Measurements from ENCODE around the gene MED23.

MED23 gene

DNA sequence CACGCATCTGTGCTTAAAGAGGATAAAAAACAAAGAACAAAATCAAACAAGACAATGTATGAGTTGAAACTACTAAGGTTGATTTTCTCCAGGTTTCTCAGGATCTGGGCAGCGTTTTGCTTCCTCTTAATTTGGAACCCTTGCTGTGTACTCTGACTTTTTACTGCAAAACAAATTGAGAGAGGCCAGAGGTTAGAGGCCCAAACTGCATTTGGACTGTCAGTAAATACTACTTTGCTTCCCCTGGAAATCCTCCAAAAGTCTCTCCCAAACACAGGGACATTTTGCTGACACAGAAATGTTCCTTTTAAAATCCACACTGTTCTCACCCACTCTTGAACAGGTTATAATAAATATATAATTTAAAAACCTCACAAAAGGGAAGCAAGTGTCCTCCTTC, 53.9 kb downstream of the MED23 start:
- H3K4me3 ChIP-seq (ENCODE audit: low read depth, low read length) = no peak overlapping the region
- in situ Hi-C loops (cut with HindIII; ENCODE audit: low sequenced_read_pairs) = no loop called here
- TF ChIP-seq, protein P1, sequence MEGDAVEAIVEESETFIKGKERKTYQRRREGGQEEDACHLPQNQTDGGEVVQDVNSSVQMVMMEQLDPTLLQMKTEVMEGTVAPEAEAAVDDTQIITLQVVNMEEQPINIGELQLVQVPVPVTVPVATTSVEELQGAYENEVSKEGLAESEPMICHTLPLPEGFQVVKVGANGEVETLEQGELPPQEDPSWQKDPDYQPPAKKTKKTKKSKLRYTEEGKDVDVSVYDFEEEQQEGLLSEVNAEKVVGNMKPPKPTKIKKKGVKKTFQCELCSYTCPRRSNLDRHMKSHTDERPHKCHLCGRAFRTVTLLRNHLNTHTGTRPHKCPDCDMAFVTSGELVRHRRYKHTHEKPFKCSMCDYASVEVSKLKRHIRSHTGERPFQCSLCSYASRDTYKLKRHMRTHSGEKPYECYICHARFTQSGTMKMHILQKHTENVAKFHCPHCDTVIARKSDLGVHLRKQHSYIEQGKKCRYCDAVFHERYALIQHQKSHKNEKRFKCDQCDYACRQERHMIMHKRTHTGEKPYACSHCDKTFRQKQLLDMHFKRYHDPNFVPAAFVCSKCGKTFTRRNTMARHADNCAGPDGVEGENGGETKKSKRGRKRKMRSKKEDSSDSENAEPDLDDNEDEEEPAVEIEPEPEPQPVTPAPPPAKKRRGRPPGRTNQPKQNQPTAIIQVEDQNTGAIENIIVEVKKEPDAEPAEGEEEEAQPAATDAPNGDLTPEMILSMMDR (IDR thresholded peaks at IDR 0.05; ENCODE audit: low read depth, low read length) = no peak
- no peak for DNase-seq (ENCODE audit: low read depth, low spot score)

DNA sequence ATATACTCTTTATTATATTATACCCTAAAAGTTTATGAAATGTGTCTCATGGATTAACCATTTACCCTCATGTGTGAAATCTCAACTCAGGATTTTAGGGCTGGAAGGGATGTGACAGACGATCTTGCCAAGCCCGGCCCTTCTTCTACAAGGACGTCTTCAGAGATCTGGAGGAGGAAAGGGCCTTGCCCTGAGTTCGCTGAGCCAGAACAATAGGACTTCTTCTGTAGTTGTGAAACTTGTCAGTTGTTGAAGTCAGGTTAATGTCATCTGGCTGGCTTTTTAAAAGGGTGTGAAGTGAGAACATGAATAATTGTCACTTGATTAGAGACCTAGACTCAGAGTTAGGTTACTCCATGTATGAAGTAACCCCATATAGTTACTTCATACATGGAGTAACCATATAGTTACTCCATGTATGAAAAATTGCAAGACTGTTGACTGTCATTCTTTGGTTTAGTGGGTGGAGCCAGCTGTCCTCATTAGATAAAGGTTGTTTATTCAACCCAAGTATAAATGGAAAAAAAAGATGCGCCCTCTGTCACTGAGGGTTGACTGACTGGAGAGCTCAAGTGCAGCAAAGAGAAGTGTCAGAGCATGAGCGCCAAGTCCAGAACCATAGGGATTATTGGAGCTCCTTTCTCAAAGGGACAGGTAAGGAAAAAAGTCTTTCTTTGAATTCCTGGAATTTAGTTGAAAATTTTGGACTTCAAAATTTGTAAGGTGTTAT, 55.2 kb downstream of the MED23 start, which contains the start of gene ARG1:
Gene ARG1 (plus strand): TSS at position 541 of the 730 bp plus-strand sequence. CDS start 57 bp downstream, at position 598.
- DNase-seq (ENCODE audit: low read depth, low spot score) = no peak
- in situ Hi-C loops (cut with HindIII; ENCODE audit: low sequenced_read_pairs) = no loop called here
- TF ChIP-seq, protein P1 (IDR thresholded peaks at IDR 0.05; ENCODE audit: low read depth, low read length) = no peak

DNA sequence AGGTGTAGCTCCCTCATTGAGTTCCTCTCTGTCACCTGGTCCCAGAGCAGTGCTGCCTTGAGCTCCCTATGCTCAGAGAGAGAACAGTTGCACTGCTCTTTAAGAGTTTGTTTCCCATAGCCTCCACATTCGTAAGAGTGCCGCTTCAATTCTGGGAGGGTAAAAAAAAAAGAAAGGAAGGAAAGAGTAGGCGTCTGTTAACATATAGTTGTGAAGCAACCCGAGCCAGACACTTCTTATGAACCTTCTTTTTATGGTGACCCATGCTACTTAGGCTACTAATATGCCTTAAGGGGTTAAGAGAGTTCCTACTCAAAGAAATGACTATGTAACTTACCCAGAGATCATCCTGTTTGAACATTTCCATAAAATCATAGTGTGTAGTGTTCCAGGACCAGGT, 59.3 kb downstream of the MED23 start:
- in situ Hi-C loops (cut with HindIII; ENCODE audit: low sequenced_read_pairs) = no loop called here
- no peak for DNase-seq (ENCODE audit: low read depth, low spot score)
- no peak overlapping the region for H3K4me3 ChIP-seq (ENCODE audit: low read depth, low read length)
- TF ChIP-seq, protein P1 (IDR thresholded peaks at IDR 0.05; ENCODE audit: low read depth, low read length) = no peak

More for the DNA sequence above, 55.2 kb downstream of the MED23 start, which contains the start of gene ARG1:
- H3K4me3 ChIP-seq (ENCODE audit: low read depth, low read length) = no peak within 1 kb of the TSS

DNA sequence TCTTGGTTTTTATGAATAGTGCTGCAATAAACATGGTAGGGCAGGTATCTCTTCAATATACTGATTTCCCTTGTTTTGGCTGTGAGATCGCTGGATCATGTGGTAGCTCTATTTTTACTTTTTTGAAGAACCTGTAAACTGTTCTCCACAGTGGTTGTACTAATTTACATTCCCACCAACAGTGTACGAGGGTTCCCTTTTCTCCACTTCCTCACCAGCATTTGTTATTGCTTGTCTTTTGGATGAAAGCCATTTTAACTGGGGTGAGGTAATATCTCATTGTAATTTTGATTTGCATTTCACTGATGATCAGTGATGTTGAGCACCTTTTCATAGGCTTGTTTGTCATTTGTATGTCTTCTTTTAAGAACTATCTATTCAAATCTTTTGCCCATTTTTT, 63.0 kb downstream of the MED23 start:
- TF ChIP-seq, protein P1 (IDR thresholded peaks at IDR 0.05; ENCODE audit: low read depth, low read length) = no peak
- DNase-seq (ENCODE audit: low read depth, low spot score) = no peak
- in situ Hi-C loops (cut with HindIII; ENCODE audit: low sequenced_read_pairs) = no loop called here
- H3K4me3 ChIP-seq (ENCODE audit: low read depth, low read length) = no peak overlapping the region

DNA sequence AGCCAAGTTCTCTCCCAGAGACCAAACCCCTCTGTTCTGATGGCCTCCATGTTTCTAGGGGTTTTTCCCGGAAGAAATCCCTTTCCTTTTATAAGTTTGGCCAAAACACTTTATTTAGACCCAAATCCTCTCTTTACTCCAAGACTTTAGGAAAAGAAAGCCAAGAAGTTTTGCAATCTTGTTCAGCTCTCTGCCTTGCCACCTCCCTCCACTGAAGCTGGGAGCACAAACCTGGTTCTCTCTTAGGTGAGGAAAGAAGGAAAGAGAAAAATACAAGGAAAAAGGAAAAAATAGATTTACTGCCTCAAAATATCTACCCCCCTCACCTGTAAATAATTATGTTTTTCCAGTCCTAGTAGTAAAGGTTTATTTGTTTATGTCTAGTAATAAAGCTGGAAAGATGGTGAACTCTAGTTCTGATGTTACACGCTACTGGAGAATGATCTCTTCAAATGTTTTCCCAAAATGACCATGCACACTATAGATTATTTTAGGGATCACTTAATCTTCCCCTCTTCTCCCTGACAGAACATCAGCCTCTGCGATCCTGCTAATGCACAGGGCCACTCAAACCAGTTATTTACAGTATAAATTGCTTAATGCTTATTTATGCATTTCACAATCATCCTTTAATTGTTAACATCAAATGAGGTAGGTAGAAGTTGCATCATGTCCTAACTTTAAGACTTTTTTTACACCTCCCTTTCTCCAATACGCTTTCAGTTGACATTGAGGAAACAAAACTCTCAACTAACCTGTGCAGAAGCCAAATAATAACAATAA, 65.9 kb downstream of the MED23 start:
- DNase-seq (ENCODE audit: low read depth, low spot score) = no peak
- in situ Hi-C loops (cut with HindIII; ENCODE audit: low sequenced_read_pairs) = no loop called here

DNA sequence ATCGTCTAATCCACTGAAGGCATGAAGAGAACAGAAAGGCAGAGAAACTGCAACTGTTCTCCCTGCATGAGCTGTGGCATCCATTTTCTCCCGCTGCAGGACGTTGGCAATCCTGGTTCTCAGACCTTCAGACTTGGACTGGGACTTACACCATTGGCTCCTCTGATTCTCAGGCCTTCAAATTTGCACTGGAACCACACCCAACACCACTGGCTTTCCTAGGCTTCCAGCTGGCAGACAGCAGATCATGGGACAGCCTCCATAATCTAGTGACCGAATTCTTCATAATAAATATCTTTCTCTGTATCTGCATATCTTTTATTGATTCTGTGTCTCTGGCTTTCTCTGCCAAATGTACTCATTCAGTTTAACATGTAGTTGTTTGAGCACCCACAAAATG, 69.1 kb downstream of the MED23 start:
- no peak for DNase-seq (ENCODE audit: low read depth, low spot score)
- TF ChIP-seq, protein P1 (IDR thresholded peaks at IDR 0.05; ENCODE audit: low read depth, low read length) = no peak
- in situ Hi-C loops (cut with HindIII; ENCODE audit: low sequenced_read_pairs) = no loop called here
- H3K4me3 ChIP-seq (ENCODE audit: low read depth, low read length) = no peak overlapping the region

More for the DNA sequence above, 65.9 kb downstream of the MED23 start:
- no peak overlapping the region for H3K4me3 ChIP-seq (ENCODE audit: low read depth, low read length)
- TF ChIP-seq, protein P1 (IDR thresholded peaks at IDR 0.05; ENCODE audit: low read depth, low read length) = no peak

Data from astrocyte of the spinal cord (primary cell).